HG03520 (cell line): ENCODE data around the gene NUMBL.

Experiments
- ATAC-seq: cut with Tn5 transposase; IDR thresholded peaks from one replicate; pipeline ENCODE4 v1.9.1; 2021; ENCODE audit warnings: mild to moderate bottlenecking, moderate library complexity; ENCODE audit not compliant: unreplicated experiment

Gene NUMBL

DNA sequence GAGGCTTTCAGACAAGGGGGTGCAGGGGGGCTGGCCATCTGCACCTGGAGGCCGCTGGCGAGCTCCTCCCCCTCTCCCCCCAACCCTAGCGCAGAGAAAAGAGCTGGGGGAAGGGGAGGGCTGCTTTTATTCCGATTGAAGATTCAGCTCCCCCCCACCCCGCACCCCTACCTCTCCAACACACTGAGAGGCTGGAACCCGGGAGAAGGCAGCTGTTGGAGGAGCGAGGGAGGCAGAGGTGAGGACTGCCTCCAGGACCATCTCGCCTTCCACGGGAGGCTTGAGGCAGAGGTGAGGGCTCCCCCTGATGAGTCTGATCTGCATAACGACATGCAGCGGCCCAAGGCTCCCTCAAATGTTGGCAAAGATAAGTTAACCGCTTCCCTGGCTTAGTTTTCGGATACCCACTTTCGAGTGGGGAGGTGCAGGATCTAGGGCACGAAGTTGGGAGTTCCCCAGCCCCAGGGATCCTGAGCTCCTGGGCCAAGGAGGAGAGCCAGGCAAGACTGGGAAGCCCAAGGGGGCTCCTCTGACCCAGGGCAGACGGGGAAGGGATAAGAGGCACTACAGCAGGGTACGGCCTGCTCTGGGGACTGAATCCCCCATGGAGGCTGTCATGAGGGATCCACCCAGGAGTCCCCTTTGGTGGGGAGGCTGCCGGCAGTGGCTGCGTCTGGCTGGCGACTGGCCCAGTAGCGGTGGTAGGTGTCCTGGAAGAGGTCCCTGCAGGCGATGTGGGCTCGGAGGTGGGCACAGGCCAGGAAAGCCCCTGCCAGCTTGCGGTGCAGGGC lies 1.2 kb upstream of the NUMBL start:
- ATAC-seq, result no peak

DNA sequence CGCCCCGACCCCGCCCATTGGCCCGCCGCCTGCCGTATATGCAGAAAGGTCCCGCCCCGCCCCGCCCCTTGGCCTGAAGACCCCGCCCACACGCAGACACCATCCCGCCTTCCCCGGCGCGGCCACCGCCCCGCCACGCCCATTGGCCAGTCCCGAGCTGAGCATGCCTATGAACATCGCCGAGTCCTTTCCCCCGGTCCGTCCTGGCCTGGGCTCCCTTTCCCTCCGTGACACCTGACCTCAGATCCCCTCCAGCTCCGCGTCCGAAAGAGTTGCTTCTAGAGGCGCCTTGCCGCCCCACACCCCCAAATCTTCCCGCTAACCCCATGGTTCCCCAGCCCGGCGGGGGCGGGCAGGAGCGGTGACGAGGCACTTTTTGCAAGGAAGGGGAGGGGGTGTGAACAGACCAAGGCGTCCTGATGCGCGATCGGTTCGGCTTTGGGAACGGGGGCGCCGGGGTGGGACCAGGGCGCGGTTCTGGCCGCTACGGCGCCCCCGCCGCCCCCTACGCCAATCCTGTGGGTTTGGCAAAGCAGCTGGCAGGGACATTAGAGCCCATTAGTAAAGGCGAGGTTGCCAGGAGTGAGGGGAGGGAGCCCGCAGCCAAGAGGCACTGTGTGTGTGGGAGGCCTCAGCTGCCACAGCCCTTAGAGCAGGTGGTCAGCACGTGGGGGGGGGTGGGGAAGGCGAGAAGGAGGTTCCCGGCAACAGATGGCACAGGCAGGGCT lies 406 bp upstream of the NUMBL start:
- ATAC-seq, result peak; percentile 54

DNA sequence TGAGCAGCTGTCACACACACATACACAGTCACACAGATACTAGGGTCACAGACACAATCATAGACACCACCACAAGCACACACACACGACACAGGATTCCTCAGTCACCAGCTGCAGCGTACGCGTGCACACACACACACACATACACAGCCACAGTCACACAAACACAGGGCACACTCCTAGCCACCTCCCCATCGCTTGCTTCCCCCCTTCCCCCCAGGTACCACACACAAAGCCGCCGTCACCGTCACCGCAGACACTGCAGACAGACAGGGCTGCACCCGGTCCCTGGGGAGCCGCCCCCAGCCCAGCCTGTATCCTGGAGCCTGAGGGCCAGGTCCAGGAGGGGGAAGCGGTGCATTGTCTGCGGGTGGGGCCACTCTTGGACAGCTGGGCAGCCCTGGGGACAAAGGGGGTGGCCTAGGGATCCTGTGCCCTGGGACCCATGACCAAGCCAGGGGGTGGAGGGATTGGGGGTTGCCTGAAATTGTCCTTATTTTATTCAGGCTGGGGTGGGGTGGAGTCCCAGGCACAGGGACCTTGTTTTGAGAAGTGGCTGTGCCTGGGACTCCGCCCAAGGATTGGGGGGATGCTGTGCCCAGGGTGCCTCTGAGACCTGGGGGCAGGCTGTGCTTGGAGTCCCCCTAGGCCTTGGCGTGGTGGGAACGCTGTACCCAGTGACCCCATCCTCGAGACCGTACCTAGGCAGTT lies 957 bp downstream of the NUMBL start:
- ATAC-seq, result no peak

DNA sequence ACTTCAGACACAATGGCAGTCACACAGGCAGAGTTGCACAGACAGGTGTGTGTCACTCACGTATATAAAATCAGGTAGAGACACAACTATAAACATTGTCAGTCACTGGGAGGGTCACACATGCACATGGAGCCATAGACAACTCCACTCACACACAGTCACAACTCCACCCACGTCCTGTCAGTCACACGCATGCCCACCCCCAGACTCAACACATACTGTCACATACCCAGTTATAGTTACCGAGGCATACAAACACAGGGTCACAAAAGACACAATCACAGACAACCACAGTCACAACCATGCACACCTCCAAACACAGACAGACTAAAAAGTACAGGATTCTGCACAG lies 1.5 kb downstream of the NUMBL start:
- ATAC-seq, result no peak

DNA sequence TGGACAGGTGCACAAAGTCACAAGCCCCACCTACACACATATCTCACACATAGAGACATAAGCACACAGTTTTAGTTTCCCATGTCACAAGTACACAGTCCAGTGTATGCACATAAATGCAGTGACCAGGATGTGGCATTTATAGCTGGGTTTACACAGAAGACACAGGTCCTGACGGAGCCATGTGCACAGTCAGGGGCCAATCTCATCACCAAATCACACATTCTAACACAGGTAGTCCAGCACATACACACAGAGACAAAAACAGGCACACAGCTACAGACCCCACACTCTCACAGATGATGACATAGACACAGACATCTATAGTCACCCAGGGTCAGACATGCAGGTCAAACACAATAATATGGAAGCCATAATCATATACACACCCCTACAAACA lies 2.1 kb downstream of the NUMBL start:
- ATAC-seq, result no peak

DNA sequence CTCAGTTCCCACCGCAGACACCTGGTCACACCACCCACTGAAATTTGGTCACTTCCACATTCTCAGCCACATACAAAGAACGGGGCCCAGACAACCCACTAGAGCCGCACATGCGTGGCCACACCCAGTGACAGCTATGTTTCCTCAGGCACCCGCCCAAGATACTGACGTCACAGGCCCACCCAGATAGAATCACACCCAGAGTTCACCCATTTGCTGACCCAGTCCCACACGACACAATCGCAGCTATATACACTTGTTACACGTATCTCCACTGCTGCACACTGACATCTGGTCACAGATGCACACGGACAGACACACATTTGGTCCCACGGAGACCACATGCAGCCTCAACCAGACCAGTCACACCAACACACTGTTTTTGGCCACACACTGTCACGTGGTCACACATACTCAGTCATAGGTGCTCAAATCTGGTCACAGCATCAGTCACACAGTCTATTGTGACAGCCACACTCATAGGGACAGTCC lies 2.9 kb downstream of the NUMBL start:
- no peak for ATAC-seq

DNA sequence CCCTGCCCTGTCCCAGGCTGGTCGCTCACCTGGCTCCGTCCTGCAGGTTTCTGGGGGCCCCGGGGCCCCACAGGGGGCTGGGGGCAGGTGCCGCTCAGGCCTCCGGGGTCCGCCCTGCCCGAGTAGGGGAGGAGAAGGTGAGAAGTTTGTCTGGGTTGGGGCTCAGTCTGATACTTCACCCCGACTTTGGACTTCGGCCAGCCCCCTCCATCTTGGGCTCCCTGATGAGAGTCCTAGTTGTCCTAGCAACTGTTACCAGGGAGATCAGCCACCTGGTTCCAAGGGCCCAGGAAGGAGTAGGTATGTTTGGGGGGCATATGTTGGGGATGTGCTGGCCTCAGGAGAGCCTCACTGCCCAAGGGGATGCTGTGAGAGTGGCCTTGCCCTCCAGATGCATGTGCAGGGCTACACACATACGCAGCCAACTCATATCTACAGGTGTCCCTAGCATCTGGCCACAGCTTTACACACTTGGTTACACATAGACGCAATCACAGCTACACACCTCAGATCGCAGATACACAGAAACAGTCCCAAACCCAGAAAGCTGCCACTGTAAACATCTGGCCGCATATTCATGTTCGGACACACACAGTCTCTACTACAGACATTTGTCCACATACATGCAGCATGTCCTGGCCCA lies 3.4 kb downstream of the NUMBL start:
- no peak for ATAC-seq

DNA sequence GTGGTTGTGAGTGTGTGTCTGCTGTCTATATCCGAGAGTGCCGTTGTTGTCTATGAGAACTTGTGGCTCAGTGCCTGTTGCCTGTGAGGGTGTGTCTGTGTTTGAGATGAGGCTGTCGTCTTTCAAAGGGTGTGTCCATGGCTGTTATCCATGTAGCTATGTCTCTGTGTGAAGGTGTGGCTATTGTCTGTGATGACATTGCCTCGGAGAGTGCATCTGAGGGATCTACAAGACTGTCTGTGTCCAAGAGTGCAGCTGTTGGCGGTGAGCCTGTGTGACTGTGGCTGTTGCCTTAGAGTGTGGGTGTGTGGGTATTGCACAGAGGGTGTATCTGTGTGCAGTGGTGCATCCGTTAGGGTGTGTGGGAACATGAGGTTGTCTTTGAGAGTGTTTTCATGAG lies 4.9 kb downstream of the NUMBL start:
- ATAC-seq, result no peak

DNA sequence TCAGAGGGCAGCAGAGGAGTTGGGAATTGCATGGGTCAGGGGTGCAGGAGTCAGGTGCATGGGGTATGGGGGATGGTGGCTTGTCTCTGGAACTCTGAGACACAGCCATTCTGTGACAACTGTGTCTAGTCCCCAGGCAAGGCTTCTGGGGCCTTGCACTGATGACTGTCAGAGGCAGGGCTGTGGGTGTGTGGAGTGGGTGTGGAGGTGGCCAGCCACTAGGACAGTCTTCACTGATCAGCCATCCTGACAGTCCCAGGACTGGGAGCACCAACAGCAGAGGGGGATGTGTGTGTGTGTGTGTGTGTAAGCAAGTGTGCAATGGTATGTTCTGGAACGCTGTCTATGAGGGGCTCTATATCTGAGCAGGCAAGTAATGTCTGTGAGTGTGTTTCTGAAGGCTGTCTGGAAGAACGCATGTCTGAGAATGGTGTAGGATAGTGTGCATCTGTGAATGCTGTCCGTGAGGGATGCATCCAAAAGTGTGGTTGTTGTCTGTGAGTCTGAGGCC lies 5.4 kb downstream of the NUMBL start:
- no peak for ATAC-seq

DNA sequence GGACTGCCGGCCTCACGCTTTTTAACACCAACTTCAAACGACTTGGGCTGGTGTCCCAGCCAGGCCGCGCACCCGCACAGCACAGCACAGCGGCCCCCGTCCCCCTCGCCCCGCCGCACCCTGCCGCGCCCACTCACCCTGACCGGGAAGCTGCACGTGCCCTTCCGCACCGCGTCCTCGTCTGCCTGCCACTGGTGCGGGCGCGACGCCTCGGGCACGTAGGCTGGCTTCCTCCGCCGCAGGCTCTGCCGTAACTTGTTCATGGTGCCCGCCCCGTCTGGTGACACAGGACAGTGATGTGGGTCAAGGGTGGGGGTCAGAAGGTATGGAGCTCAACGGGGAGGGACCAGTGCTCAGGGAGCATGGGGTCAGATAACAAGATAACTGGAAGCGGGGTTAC lies 6.2 kb downstream of the NUMBL start:
- no peak for ATAC-seq

DNA sequence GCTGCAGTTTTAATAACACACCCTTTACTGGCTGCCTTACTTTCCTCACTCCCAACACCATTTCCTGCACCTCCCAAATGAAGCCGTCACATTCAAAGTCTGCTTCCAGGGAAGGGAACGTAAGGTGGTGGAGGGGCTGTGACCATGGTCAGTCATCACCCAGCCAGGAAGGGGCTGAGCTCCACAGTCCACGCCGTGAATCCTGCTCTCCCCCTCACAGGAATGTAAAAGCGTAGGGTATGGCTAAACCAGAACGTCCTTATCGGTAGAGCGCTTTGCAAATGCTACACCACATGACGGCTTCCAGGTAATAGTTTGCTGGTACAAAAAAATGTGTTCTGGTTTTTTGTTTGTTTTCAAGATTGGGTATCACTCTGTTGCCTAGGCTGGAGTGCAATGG lies 7.0 kb downstream of the NUMBL start:
- ATAC-seq, result no peak

DNA sequence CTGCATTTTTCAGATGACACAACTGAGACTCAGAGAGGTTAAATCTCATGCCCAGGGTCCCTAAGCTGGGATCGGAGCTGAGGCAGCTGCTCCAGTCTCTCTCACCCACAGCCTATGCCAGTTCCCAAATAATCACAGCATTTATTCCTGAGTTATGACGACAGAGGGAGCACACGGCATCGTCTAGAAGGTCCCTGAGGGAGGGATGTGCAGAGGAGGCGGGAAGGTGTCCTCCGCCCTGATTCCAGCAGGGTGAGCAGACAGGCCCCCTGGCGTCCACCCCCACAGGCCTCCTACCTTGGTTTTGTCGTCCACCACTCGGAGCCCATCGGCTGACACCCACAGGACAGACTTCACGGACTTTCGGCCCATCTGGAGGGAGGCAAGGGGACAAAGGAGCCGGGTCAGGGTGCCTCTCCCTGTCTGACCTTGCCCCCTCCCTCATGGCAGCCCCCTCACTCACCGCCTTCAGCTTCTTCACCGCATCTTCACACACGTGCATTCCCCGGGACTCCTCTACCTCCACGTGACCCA lies 8.0 kb downstream of the NUMBL start:
- no peak for ATAC-seq

DNA sequence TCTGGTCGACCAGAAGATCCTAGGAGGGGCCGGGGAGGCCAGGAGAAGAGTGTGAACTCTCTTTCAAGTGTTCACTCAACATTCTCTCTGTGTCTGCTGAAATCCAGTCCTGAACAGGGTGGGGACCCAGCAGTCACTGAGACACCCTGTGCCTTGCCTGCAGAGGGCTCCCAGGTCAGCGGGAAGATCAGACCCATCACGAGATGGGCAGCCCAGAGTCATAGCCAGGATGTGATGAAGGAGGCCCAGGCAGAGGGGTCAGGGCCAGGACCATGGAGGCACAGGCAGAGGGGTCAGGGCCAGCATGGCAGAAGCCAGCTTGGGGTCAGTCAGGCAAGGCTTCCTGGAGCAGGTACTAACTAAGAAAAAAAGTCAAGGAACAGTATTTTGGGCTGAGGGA lies 9.4 kb downstream of the NUMBL start:
- ATAC-seq, result no peak

DNA sequence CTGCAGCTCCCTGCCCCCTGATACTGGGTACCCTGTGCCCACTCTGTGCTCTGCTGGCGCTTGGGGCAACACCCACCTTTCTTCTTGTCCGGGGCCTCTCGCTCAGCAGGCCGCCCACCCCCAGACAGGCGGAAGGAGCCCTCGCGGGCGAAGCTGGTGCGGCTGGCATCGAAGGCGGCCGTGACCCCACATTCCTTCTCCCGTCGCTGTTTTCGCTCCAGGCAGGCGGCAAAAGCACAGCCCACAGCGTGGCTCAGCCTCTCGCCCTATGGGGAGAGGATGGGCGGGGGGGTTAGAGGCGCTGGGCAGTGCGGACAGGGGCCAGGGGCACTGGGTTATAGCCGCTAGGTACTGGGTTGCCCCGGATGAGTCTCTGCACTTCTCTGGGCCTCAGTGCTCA lies 13.3 kb downstream of the NUMBL start:
- ATAC-seq, result no peak

DNA sequence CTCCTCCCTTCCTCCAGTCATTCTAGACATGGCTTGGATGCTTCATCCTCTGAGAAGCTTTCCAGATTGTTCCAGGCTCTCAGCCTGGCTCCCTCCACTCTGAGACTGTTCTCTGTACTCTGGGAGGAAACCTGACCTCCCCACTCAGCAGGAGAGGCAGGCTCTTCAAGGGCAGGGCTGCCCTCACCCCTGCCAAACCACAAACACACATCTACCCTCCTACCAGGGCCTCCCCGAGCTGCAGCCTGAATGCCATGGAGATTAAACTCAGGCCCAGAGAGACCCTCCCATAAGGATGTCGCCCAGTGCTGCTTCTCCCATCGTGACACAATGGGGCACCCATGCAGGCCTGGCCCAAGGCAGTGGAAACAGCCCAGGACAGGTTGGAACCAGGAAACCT lies 16.2 kb downstream of the NUMBL start:
- ATAC-seq, result no peak

DNA sequence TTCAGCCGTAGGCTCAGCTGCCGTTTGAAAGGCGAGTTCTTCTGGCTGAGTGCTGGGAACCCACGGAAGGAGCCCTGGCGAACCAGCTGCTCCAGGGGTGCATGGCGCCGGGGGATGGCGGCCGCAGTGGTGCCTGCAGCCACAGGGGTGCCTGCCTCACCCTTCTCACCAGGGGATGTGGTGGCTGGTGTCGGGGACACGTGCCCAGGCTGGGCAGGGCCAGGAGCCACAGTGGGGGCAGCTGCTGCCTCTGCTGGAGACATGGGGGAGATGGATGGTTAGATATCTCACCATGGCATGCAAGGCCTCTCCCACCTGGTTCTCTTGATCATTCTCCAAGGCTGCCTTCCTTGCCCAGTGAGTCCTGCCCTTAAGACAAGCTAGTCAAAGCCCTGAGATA lies 17.1 kb downstream of the NUMBL start:
- no peak for ATAC-seq

DNA sequence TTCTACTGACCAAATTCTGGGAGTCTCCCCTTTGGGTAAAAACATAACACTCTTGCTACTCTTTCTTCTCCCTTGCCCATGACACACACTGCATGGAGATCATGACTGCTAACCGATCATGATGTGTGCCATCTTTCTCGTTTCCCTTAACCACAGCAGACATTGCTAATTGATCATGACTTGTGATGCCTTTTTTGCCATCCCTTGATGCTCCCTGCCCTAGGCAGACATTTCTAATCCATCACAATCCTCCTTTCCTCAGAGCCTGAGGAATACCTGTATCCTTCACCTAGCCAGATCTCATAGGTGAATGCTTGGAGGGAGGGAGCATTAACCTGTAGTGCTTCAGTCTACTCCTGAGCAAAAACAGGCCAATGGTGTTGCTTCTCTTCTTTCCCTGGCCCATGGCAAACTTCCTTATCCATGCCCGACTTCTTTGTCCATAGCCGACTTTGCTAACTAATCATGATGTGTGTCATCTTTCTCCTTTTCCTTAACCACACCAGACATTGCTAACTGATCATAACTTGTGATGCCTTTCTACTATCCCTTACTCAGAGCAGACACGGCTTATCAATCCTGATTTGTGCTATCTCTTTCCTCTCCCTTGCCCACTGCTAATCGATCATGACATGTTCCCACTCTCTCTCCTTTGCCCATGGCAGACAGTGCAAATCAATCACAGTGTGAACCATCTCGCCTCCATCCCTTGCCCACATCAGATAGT lies 17.7 kb downstream of the NUMBL start:
- ATAC-seq, result no peak

DNA sequence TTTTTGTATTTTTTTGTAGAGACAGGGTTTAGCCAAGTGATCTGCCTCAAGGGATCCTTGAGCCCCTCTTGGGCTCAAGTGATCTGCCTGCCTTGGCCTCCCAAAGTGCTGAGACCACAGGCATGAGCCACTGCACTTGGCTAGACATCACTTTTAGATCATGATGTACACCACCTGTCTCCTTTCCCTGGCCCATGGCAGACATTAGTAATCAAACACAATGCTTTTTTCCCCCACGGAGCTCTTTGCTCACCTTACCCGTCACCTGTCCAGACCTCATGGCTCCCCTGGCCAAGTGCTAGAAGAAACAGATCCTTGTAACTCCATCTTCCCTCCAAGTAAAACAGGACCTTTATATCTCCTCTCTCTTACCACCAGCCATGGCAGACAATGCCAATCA lies 18.4 kb downstream of the NUMBL start:
- no peak for ATAC-seq

DNA sequence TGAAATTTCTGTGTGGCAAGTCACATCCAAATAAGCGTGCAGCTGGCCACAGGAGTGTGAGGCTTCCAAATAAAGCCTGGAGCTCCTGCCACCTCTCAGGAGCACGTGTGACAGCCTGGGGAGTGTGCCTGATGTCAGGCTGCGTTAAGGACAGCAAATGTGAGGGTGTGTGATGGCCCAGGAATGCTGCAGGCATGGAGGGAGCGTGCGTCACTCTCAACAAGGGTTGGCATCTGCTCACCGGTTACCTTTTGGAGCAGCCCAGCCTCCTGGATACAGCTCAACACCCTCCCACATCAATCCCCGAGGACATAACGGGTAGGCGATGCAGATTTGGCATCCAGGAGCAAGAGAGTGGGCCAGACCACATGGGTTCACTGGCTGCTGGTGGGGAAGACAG lies 19.0 kb downstream of the NUMBL start:
- ATAC-seq, result no peak

DNA sequence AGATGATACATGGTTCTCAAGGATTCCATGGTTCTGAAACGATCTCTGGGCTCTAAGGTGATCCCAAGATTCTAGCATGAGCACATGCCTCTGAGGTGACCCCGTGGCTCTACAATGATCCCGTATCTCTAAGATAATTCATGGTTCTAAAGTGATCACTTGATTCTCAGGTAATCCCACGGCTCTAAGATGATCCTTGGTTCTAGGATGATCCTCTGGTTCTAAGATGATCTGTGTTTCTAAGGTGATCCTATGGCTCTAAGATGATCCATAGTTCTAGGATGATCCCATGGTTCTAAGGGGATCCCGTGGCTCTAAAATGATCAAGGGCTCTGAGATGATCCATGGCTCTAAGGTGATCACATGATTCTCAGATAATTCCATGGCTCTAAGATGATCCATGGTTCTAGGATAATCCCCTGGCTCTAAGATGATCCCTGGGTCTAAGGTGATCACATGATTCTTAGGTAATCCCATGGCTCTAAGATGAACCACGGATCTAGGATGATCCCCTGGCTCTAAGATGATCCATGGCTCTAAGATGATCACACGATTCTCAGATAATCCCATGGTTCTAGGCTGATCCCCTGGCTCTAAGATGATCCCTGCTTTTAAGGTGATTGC lies 21.3 kb downstream of the NUMBL start:
- no peak for ATAC-seq
